Measurements from ENCODE around the gene TMSB4X. TPM values are rescaled to one million over a fixed set of nuclear protein-coding genes. Genes with fewer than 3 reads are reported as not detected.
"Not testable (repeated sequence)": the region's sequence is repeated elsewhere in the genome, so short reads cannot be mapped to it uniquely, and the experiment has no call there.

Gene TMSB4X
- polyA plus RNA-seq, 1 donor (not counting 4 experiments of a cell fraction or from before 2014, with no cell fraction given), result 2,500 TPM

DNA sequence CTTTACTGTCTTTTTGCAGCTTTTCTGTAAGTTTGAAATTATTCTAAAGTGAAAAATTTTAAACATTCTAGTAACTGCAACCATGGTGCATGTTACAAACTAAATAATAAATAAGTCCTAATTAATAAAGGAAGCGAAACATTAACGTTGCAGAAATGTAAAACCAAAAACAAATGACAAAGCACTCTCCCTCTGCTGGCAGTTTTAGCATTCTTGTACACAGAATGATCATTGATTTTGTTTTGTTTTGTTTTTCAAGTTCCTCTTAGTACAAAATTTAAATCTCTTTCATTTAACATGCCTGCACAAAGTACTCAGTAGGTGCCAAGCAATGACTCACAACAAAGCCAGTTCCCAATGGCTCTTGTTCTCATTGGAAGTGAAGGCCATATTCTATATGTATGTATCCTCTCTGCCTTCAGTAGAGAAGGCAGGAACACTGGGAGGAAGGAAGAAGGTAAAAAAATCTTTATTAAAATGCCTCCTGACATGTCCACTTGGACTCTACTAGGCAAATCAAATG, 13.7 kb upstream of the TMSB4X start:
- Histone ChIP-seq H3K9ac (ENCODE audit: control insufficient read depth, extremely low read depth, insufficient read depth, low read length) (no peak overlapping the region), H2AFZ (ENCODE audit: control insufficient read depth, low read length) (peak overlapping the region; percentile 4), H3K27me3 (ENCODE audit: control insufficient read depth, extremely low read depth, insufficient read depth, low read length) (no peaks in the 10 kb centered on the region), H4K20me1 (ENCODE audit: control insufficient read depth, extremely low read depth, insufficient read depth, low read length) (no peaks in the 10 kb centered on the region), H3K4me3 (ENCODE audit: control insufficient read depth in 2 of 3, extremely low read depth in 1 of 3, insufficient read depth in 2 of 3, low read depth in 1 of 3, low read length in 3 of 3) (peak overlapping the region in 1 of 3 experiments; percentile 22), H3K9me1 (ENCODE audit: control insufficient read depth, extremely low read depth, insufficient read depth, low read length) (no peaks in the 10 kb centered on the region), H3K27ac (ENCODE audit: control insufficient read depth, insufficient read depth, low read length) (no peak overlapping the region), H3K9me3 (ENCODE audit: control insufficient read depth, low read depth, low read length) (no peaks in the 10 kb centered on the region), H3K36me3 (ENCODE audit: control insufficient read depth in 2 of 2, extremely low read depth in 1 of 2, insufficient read depth in 2 of 2, low read length in 2 of 2) (no peaks in the 10 kb centered on the region), H3K4me1 (ENCODE audit: control insufficient read depth, extremely low read depth, insufficient read depth, low read length) (peaks cover 22% of the 10 kb centered on the region), H3K79me2 (ENCODE audit: control insufficient read depth, insufficient read depth, low read length) (no peaks in the 10 kb centered on the region), H3K4me2 (ENCODE audit: control insufficient read depth, extremely low read depth, insufficient read depth, low read depth, low read length) (peak overlapping the region; percentile 45)
- TF ChIP-seq EZH2 (IDR thresholded peaks at IDR 0.05; ENCODE audit: low read length), result no peak
- TF ChIP-seq, protein P1, sequence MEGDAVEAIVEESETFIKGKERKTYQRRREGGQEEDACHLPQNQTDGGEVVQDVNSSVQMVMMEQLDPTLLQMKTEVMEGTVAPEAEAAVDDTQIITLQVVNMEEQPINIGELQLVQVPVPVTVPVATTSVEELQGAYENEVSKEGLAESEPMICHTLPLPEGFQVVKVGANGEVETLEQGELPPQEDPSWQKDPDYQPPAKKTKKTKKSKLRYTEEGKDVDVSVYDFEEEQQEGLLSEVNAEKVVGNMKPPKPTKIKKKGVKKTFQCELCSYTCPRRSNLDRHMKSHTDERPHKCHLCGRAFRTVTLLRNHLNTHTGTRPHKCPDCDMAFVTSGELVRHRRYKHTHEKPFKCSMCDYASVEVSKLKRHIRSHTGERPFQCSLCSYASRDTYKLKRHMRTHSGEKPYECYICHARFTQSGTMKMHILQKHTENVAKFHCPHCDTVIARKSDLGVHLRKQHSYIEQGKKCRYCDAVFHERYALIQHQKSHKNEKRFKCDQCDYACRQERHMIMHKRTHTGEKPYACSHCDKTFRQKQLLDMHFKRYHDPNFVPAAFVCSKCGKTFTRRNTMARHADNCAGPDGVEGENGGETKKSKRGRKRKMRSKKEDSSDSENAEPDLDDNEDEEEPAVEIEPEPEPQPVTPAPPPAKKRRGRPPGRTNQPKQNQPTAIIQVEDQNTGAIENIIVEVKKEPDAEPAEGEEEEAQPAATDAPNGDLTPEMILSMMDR (optimal IDR thresholded peaks at IDR 0.05 in 1 of 3, IDR thresholded peaks at IDR 0.05 in 1 of 3, conservative IDR thresholded peaks at IDR 0.05 in 1 of 3; ENCODE audit: extremely low read depth in 1 of 3, insufficient read depth in 2 of 3, low read length in 3 of 3), result no peak
- FAIRE-seq, result peak; percentile 20
- no peak for DNase-seq (ENCODE audit: low read depth, low spot score)
- dilution Hi-C loops (cut with MboI; ENCODE audit: extremely low pct_ligation_motif_present, low sequenced_read_pairs), result no loop called here

- Histone ChIP-seq H3K36me3 (ENCODE audit: control insufficient read depth in 2 of 2, extremely low read depth in 1 of 2, insufficient read depth in 2 of 2, low read length in 2 of 2) (no peaks in the 10 kb centered on the region), H3K9me3 (ENCODE audit: control insufficient read depth, low read depth, low read length) (no peaks in the 10 kb centered on the region), H3K4me1 (ENCODE audit: control insufficient read depth, extremely low read depth, insufficient read depth, low read length) (peaks cover 14% of the 10 kb centered on the region), H3K4me3 (ENCODE audit: control insufficient read depth in 2 of 3, extremely low read depth in 1 of 3, insufficient read depth in 2 of 3, low read depth in 1 of 3, low read length in 3 of 3) (no peak overlapping the region), H3K79me2 (ENCODE audit: control insufficient read depth, insufficient read depth, low read length) (no peaks in the 10 kb centered on the region), H3K27me3 (ENCODE audit: control insufficient read depth, extremely low read depth, insufficient read depth, low read length) (no peaks in the 10 kb centered on the region), H3K4me2 (ENCODE audit: control insufficient read depth, extremely low read depth, insufficient read depth, low read depth, low read length) (no peak overlapping the region), H2AFZ (ENCODE audit: control insufficient read depth, low read length) (no peak overlapping the region), H3K27ac (ENCODE audit: control insufficient read depth, insufficient read depth, low read length) (no peak overlapping the region), H3K9me1 (ENCODE audit: control insufficient read depth, extremely low read depth, insufficient read depth, low read length) (no peaks in the 10 kb centered on the region), H3K9ac (ENCODE audit: control insufficient read depth, extremely low read depth, insufficient read depth, low read length) (no peak overlapping the region), H4K20me1 (ENCODE audit: control insufficient read depth, extremely low read depth, insufficient read depth, low read length) (no peaks in the 10 kb centered on the region)
- DNase-seq (ENCODE audit: low read depth, low spot score), result no peak
- TF ChIP-seq, protein P1 (optimal IDR thresholded peaks at IDR 0.05 in 1 of 3, IDR thresholded peaks at IDR 0.05 in 1 of 3, conservative IDR thresholded peaks at IDR 0.05 in 1 of 3; ENCODE audit: extremely low read depth in 1 of 3, insufficient read depth in 2 of 3, low read length in 3 of 3), result no peak
- dilution Hi-C loops (cut with MboI; ENCODE audit: extremely low pct_ligation_motif_present, low sequenced_read_pairs), result no loop called here
- no peak for FAIRE-seq
These were observed 12.8 kb upstream of the TMSB4X start for GRCh38 chrX:12962041-12962504.

- H3K9me3 ChIP-seq (ENCODE audit: control insufficient read depth, low read depth, low read length); H3K27ac ChIP-seq (ENCODE audit: control insufficient read depth, insufficient read depth, low read length); H2AFZ ChIP-seq (ENCODE audit: control insufficient read depth, low read length); H3K27me3 ChIP-seq (ENCODE audit: control insufficient read depth, extremely low read depth, insufficient read depth, low read length); H3K9me1 ChIP-seq (ENCODE audit: control insufficient read depth, extremely low read depth, insufficient read depth, low read length); H3K79me2 ChIP-seq (ENCODE audit: control insufficient read depth, insufficient read depth, low read length); H3K9ac ChIP-seq (ENCODE audit: control insufficient read depth, extremely low read depth, insufficient read depth, low read length); H3K4me2 ChIP-seq (ENCODE audit: control insufficient read depth, extremely low read depth, insufficient read depth, low read depth, low read length); dilution Hi-C loops (cut with MboI; ENCODE audit: extremely low pct_ligation_motif_present, low sequenced_read_pairs); DNase-seq (ENCODE audit: low read depth, low spot score); H3K36me3 ChIP-seq (ENCODE audit: control insufficient read depth in 2 of 2, extremely low read depth in 1 of 2, insufficient read depth in 2 of 2, low read length in 2 of 2); H3K4me3 ChIP-seq (ENCODE audit: control insufficient read depth in 2 of 3, extremely low read depth in 1 of 3, insufficient read depth in 2 of 3, low read depth in 1 of 3, low read length in 3 of 3); FAIRE-seq; H4K20me1 ChIP-seq (ENCODE audit: control insufficient read depth, extremely low read depth, insufficient read depth, low read length): not testable (repeated sequence)
- H3K4me1 ChIP-seq (ENCODE audit: control insufficient read depth, extremely low read depth, insufficient read depth, low read length), result peaks cover 13% of the 10 kb centered on the region
These were observed 11.6 kb upstream of the TMSB4X start for GRCh38 chrX:12963210-12963850.
